ENCODE data around the gene DSG1. TPM values are rescaled to one million over a fixed set of nuclear protein-coding genes. Genes with fewer than 3 reads are reported as not detected.
"Not testable (repeated sequence)": the region's sequence is repeated elsewhere in the genome, so short reads cannot be mapped to it uniquely, and the experiment has no call there.

The DSG1 gene
- total and polyA plus RNA-seq, 9 donors: 0.03 to 15.2 (median 0.07) TPM; not detected in 4

GRCh38 chr18:31289446-31289845 is 28.5 kb upstream of the DSG1 start:
- H3K36me3 ChIP-seq (ENCODE audit: control insufficient read depth, insufficient read depth, low read length); H3K9me3 ChIP-seq (replicated peaks; ENCODE audit: control insufficient read depth, low read depth, low read length); H3K4me3 ChIP-seq (ENCODE audit: low read length); H3K4me1 ChIP-seq (ENCODE audit: control insufficient read depth, insufficient read depth, low read length); H3K27me3 ChIP-seq (ENCODE audit: control insufficient read depth, insufficient read depth, low read length); DNase-seq; H3K27ac ChIP-seq (ENCODE audit: low read length): not testable (repeated sequence)
- WGBS (ENCODE audit: insufficient coverage): 89% methylated on average over 1 of the region's 3 CpGs

DNA sequence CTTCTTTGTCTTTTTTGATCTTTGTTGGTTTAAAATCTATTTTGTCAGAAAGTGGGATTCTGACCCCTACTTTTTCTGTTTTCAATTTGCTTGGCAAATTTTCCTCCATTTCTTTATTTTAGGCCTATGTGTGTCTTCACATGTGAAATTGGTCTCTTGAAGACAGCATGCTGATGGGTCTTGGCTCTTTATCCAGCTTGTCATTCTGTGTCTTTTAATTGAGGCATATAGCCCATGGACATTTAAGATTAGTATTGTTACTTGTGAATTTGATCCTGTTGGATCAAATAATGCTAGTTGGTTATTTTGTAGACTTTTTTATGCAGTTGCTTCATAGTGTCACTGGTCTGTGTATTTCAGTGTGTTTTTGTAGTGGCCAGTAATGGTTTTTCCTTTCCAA is 26.3 kb upstream of the DSG1 start:
- Histone ChIP-seq H3K9me3 (replicated peaks; ENCODE audit: control insufficient read depth, low read depth, low read length) (peaks cover 7% of the 10 kb centered on the region), H3K27me3 (ENCODE audit: control insufficient read depth, insufficient read depth, low read length) (no peaks in the 10 kb centered on the region), H3K27ac (ENCODE audit: low read length) (no peak overlapping the region), H3K4me3 (ENCODE audit: low read length) (no peak overlapping the region), H3K4me1 (ENCODE audit: control insufficient read depth, insufficient read depth, low read length) (no peaks in the 10 kb centered on the region), H3K36me3 (ENCODE audit: control insufficient read depth, insufficient read depth, low read length) (no peaks in the 10 kb centered on the region)
- DNase-seq: no peak

DNA sequence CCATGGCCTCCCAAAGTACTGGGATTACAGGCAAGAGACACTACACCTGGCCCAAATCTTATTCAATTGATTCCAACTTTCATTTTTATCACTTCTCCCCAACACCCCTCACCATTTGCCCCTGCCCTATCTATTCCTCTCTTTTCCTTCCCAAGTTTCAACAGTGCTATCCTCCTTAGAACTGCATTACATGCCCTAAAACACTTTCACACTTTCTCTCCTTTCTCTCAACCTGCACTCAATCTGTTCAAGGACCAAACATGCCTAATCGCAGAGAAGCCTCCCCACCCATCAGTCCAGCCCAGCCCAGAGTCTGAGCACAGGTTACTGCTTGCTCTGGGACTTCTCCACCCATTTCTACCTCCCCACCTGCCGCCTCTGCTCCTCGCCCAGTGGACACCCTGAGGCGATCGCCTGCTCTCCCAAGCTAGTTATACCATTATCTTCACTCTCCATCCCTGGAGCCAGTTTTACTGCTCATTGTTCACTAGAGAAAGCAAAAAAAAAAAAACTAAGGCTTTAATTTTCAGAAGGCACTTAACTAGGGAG is 23.7 kb upstream of the DSG1 start:
- Histone ChIP-seq H3K27me3 (ENCODE audit: control insufficient read depth, insufficient read depth, low read length) (no peaks in the 10 kb centered on the region), H3K9me3 (replicated peaks; ENCODE audit: control insufficient read depth, low read depth, low read length) (peaks cover 7% of the 10 kb centered on the region), H3K27ac (ENCODE audit: low read length) (no peak overlapping the region), H3K4me1 (ENCODE audit: control insufficient read depth, insufficient read depth, low read length) (no peaks in the 10 kb centered on the region), H3K4me3 (ENCODE audit: low read length) (no peak overlapping the region), H3K36me3 (ENCODE audit: control insufficient read depth, insufficient read depth, low read length) (no peaks in the 10 kb centered on the region)
- 79% methylated on average over 1 of the region's 5 CpGs for WGBS (ENCODE audit: insufficient coverage)
- no peak for DNase-seq

GRCh38 chr18:31297248-31297647 is 20.7 kb upstream of the DSG1 start:
- H3K36me3 ChIP-seq (ENCODE audit: control insufficient read depth, insufficient read depth, low read length): no peaks in the 10 kb centered on the region
- no peak overlapping the region for H3K27ac ChIP-seq (ENCODE audit: low read length)
- peaks cover 7% of the 10 kb centered on the region for H3K4me1 ChIP-seq (ENCODE audit: control insufficient read depth, insufficient read depth, low read length)
- no peak overlapping the region for H3K4me3 ChIP-seq (ENCODE audit: low read length)
- no peak for DNase-seq
- peaks cover under 1% of the 10 kb centered on the region for H3K9me3 ChIP-seq (replicated peaks; ENCODE audit: control insufficient read depth, low read depth, low read length)
- H3K27me3 ChIP-seq (ENCODE audit: control insufficient read depth, insufficient read depth, low read length): no peaks in the 10 kb centered on the region
- no CpG with 5 or more reads among the region's 2 CpGs for WGBS (ENCODE audit: insufficient coverage)

DNA sequence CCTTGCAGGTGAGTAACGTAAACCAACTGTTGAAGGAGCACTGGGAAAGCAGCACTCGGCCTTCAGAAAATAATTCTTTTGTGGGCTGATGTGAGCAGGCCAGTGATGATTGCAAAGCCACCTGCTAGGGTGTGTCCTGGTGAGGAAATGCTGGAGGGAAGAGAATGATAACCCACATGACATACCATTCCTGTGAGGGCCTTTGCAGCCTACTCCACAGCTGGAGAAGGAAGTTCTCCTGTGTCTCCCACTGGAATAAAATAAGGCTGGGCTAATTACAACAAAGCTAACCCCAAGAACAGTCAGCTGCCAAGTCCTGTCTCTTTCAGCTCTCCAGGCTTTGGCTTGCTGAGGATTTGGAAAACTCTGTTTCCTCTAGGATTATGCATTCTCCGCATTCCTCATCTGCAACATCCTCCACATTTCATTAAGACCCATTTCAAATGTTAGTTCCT is 16.7 kb upstream of the DSG1 start:
- no peaks in the 10 kb centered on the region for H3K9me3 ChIP-seq (replicated peaks; ENCODE audit: control insufficient read depth, low read depth, low read length)
- H3K36me3 ChIP-seq (ENCODE audit: control insufficient read depth, insufficient read depth, low read length): no peaks in the 10 kb centered on the region
- no peaks in the 10 kb centered on the region for H3K27me3 ChIP-seq (ENCODE audit: control insufficient read depth, insufficient read depth, low read length)
- DNase-seq: peak; percentile 86
- no peak overlapping the region for H3K4me3 ChIP-seq (ENCODE audit: low read length)
- H3K27ac ChIP-seq (ENCODE audit: low read length): no peak overlapping the region
- peaks cover 7% of the 10 kb centered on the region for H3K4me1 ChIP-seq (ENCODE audit: control insufficient read depth, insufficient read depth, low read length)
- WGBS (ENCODE audit: insufficient coverage): 18% methylated on average over 3 of the region's 3 CpGs

GRCh38 chr18:31302991-31303390 is 15.0 kb upstream of the DSG1 start:
- no peaks in the 10 kb centered on the region for H3K9me3 ChIP-seq (replicated peaks; ENCODE audit: control insufficient read depth, low read depth, low read length)
- peak; percentile 6 for DNase-seq
- no peaks in the 10 kb centered on the region for H3K36me3 ChIP-seq (ENCODE audit: control insufficient read depth, insufficient read depth, low read length)
- no peaks in the 10 kb centered on the region for H3K27me3 ChIP-seq (ENCODE audit: control insufficient read depth, insufficient read depth, low read length)
- H3K4me1 ChIP-seq (ENCODE audit: control insufficient read depth, insufficient read depth, low read length): peaks cover 7% of the 10 kb centered on the region
- H3K27ac ChIP-seq (ENCODE audit: low read length): no peak overlapping the region
- no peak overlapping the region for H3K4me3 ChIP-seq (ENCODE audit: low read length)

DNA sequence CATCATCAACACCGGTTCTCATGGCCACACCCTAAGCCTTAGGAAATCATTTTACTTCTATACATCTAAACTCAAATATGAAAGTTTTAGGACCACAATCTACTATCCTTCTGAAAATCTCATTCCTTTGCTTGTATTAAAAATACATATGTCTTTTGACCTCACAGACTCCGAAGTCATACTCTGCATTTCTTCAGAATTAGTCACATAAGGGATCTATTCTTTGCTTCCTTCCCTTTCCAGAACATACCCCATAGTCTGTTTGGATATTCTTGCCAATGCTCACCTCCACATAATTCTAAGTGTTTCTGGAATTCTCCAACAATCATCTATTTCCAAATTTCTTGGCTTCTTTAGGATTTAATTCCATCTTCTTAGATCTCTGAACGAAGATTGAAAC is 14.2 kb upstream of the DSG1 start:
- H3K9me3 ChIP-seq (replicated peaks; ENCODE audit: control insufficient read depth, low read depth, low read length): no peaks in the 10 kb centered on the region
- H3K27ac ChIP-seq (ENCODE audit: low read length): no peak overlapping the region
- H3K27me3 ChIP-seq (ENCODE audit: control insufficient read depth, insufficient read depth, low read length): no peaks in the 10 kb centered on the region
- DNase-seq: no peak
- H3K36me3 ChIP-seq (ENCODE audit: control insufficient read depth, insufficient read depth, low read length): no peaks in the 10 kb centered on the region
- peaks cover 7% of the 10 kb centered on the region for H3K4me1 ChIP-seq (ENCODE audit: control insufficient read depth, insufficient read depth, low read length)
- H3K4me3 ChIP-seq (ENCODE audit: low read length): no peak overlapping the region
- 45% methylated on average over 2 of the region's 3 CpGs for WGBS (ENCODE audit: insufficient coverage)

DNA sequence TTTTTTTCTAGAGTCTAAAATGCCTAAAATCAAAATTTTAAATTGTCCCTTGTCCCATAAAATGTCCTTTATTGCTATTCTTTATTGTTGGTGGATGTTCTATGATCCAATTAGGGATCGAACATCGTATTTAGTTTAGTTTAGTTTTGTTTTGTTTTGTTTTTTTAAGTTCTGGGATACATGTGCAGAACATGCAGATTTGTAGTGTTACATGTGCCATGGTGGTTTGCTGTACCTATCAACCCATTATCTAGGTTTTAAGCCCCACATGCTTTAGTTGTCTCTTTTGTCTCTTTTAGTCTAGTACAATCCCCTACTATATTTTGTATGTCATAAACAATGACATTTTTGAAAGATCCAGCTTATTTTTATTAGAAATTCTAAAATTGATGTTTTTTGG is 8.8 kb upstream of the DSG1 start:
- no peak for DNase-seq
- Histone ChIP-seq H3K27me3 (ENCODE audit: control insufficient read depth, insufficient read depth, low read length) (no peaks in the 10 kb centered on the region), H3K4me1 (ENCODE audit: control insufficient read depth, insufficient read depth, low read length) (no peaks in the 10 kb centered on the region), H3K4me3 (ENCODE audit: low read length) (no peak overlapping the region), H3K27ac (ENCODE audit: low read length) (no peak overlapping the region), H3K36me3 (ENCODE audit: control insufficient read depth, insufficient read depth, low read length) (no peaks in the 10 kb centered on the region), H3K9me3 (replicated peaks; ENCODE audit: control insufficient read depth, low read depth, low read length) (no peaks in the 10 kb centered on the region)
- WGBS (ENCODE audit: insufficient coverage): no CpG with 5 or more reads among the region's 2 CpGs

GRCh38 chr18:31316974-31317373 is 986 bp upstream of the DSG1 start:
- no peak overlapping the region for H3K4me3 ChIP-seq (ENCODE audit: low read length)
- DNase-seq: no peak
- 71% methylated on average over 1 of the region's 4 CpGs for WGBS (ENCODE audit: insufficient coverage)
- H3K4me1 ChIP-seq (ENCODE audit: control insufficient read depth, insufficient read depth, low read length): no peaks in the 10 kb centered on the region
- H3K36me3 ChIP-seq (ENCODE audit: control insufficient read depth, insufficient read depth, low read length): no peaks in the 10 kb centered on the region
- no peaks in the 10 kb centered on the region for H3K27me3 ChIP-seq (ENCODE audit: control insufficient read depth, insufficient read depth, low read length)
- H3K9me3 ChIP-seq (replicated peaks; ENCODE audit: control insufficient read depth, low read depth, low read length): no peaks in the 10 kb centered on the region
- H3K27ac ChIP-seq (ENCODE audit: low read length): no peak overlapping the region

GRCh38 chr18:31321719-31322118 is 3.8 kb downstream of the DSG1 start:
- no peaks in the 10 kb centered on the region for H3K27me3 ChIP-seq (ENCODE audit: control insufficient read depth, insufficient read depth, low read length)
- H3K36me3 ChIP-seq (ENCODE audit: control insufficient read depth, insufficient read depth, low read length): no peaks in the 10 kb centered on the region
- WGBS (ENCODE audit: insufficient coverage): 60% methylated on average over 1 of the region's 2 CpGs
- no peaks in the 10 kb centered on the region for H3K4me1 ChIP-seq (ENCODE audit: control insufficient read depth, insufficient read depth, low read length)
- no peak for DNase-seq
- H3K9me3 ChIP-seq (replicated peaks; ENCODE audit: control insufficient read depth, low read depth, low read length): no peaks in the 10 kb centered on the region
- H3K27ac ChIP-seq (ENCODE audit: low read length): no peak overlapping the region
- no peak overlapping the region for H3K4me3 ChIP-seq (ENCODE audit: low read length)

GRCh38 chr18:31325051-31325450 is 7.1 kb downstream of the DSG1 start:
- no CpG with 5 or more reads among the region's 3 CpGs for WGBS (ENCODE audit: insufficient coverage)
- peak; percentile 72 for DNase-seq
- no peaks in the 10 kb centered on the region for H3K9me3 ChIP-seq (replicated peaks; ENCODE audit: control insufficient read depth, low read depth, low read length)
- H3K27ac ChIP-seq (ENCODE audit: low read length): no peak overlapping the region
- no peaks in the 10 kb centered on the region for H3K4me1 ChIP-seq (ENCODE audit: control insufficient read depth, insufficient read depth, low read length)
- no peak overlapping the region for H3K4me3 ChIP-seq (ENCODE audit: low read length)
- H3K36me3 ChIP-seq (ENCODE audit: control insufficient read depth, insufficient read depth, low read length): no peaks in the 10 kb centered on the region
- H3K27me3 ChIP-seq (ENCODE audit: control insufficient read depth, insufficient read depth, low read length): no peaks in the 10 kb centered on the region
